CD4-positive, alpha-beta T cell (primary cell): ENCODE measurements around the gene MAPRE2. TPM values are rescaled to one million over a fixed set of nuclear protein-coding genes. Genes with fewer than 3 reads are reported as not detected.

Source experiments
- ATAC-seq: fragments of 200-7000 bp; cut with Tn5 transposase; one replicate; pipeline ENCODE4 v1.10.0; 2022; ENCODE audit warnings: mild to moderate bottlenecking; ENCODE audit not compliant: poor library complexity
- CTCF ChIA-PET: fragments of 350-600 bp; sonication (Branson Sonifier 250); formaldehyde crosslinking; loops from one replicate; lab custom pipeline; 2021; ENCODE audit warnings: antibody characterized with exemption, inconsistent platforms; lab: Charles Lee
- POLR2A ChIA-PET: fragments of 350-600 bp; sonication (Branson Sonifier 250); formaldehyde crosslinking; loops from one replicate; lab custom pipeline; 2021; ENCODE audit warnings: antibody characterized with exemption, inconsistent platforms; lab: Charles Lee
- DNase-seq, 14 experiments: peaks; one replicate each; pipeline ENCODE4 v3.0.0-alpha.2; 2013 to 2020; ENCODE audit warnings: mixed read lengths in 2 of 14
- H3K27ac ChIP-seq, 2 donors: one replicate each; pipeline versions ENCODE4 v1.5.1 to v1.7.0; 2013; ENCODE audit warnings: low read length in 2 of 2, low read depth in 1 of 2, mild to moderate bottlenecking in 1 of 2
- H3K27me3 ChIP-seq, 2 experiments: 1 replicate in 1 of 2; 2 replicates in 1 of 2; pipeline versions ENCODE4 v1.6.1 to v1.7.0; 2013; ENCODE audit warnings: low read length in 2 of 2, control low read depth in 1 of 2, mild to moderate bottlenecking in 1 of 2, moderate library complexity in 1 of 2; ENCODE audit not compliant: insufficient read depth in 2 of 2, control insufficient read depth in 1 of 2
- H3K36me3 ChIP-seq: one replicate; pipeline ENCODE4 v1.6.1; 2013; ENCODE audit warnings: low read length, control low read depth; ENCODE audit not compliant: insufficient read depth
- H3K4me1 ChIP-seq: one replicate; pipeline ENCODE4 v1.6.1; 2013; ENCODE audit warnings: low read length, control low read depth; ENCODE audit not compliant: insufficient read depth
- H3K4me3 ChIP-seq: one replicate; pipeline ENCODE4 v1.5.1; 2013; ENCODE audit warnings: mild to moderate bottlenecking, low read length, moderate library complexity
- H3K9me3 ChIP-seq, 2 experiments: 1 replicate in 1 of 2; 2 replicates in 1 of 2; pipeline versions ENCODE4 v1.6.1 to v1.7.0; 2013; ENCODE audit warnings: low read length in 2 of 2, mild to moderate bottlenecking in 2 of 2, control low read depth in 1 of 2, moderate library complexity in 1 of 2; ENCODE audit not compliant: control insufficient read depth in 1 of 2, insufficient read depth in 1 of 2
- H3K27ac Mint-ChIP-seq: one replicate; pipeline ENCODE4 v1.8.0; 2020; ENCODE audit warnings: mixed read lengths
- H3K27me3 Mint-ChIP-seq: one replicate; pipeline ENCODE4 v1.8.0; 2021; ENCODE audit warnings: mixed read lengths
- H3K36me3 Mint-ChIP-seq: one replicate; pipeline ENCODE4 v1.8.0; 2021; ENCODE audit warnings: low read depth, mixed read lengths
- H3K4me1 Mint-ChIP-seq: one replicate; pipeline ENCODE4 v1.8.0; 2021; ENCODE audit warnings: low read depth, mixed read lengths
- H3K4me3 Mint-ChIP-seq: one replicate; pipeline ENCODE4 v1.8.0; 2020; ENCODE audit warnings: mild to moderate bottlenecking, mixed read lengths
- H3K9me3 Mint-ChIP-seq: one replicate; pipeline ENCODE4 v1.8.0; 2020; ENCODE audit warnings: mixed read lengths
- intact Hi-C, 2 experiments: fragments of 100-400 bp; cut with DNase I in 1 of 2; cut with micrococcal nuclease in 1 of 2; formaldehyde crosslinking; loops; one replicate each; pipeline versions ENCODE4 v1.15.1 to v1.9.0; 2023 to 2025; cut with DNase I, micrococcal nuclease
- total RNA-seq, 174 experiments: library from RNA in 2 of 174; stranded (reverse) in 2 of 174; gene quantifications; one replicate each; pipeline ENCODE4 v1.2.3 and lab custom pipeline; 2021 to 2026
- TF ChIP-seq, protein P1 (sequence below): fragments of 200-600 bp; IDR thresholded peaks from one replicate; pipeline ENCODE4 v1.8.0; 2022; ENCODE audit warnings: antibody characterized with exemption, mild to moderate bottlenecking

Gene MAPRE2
- total RNA-seq, 2 experiments from 2014 or later: 108 to 112 TPM

DNA sequence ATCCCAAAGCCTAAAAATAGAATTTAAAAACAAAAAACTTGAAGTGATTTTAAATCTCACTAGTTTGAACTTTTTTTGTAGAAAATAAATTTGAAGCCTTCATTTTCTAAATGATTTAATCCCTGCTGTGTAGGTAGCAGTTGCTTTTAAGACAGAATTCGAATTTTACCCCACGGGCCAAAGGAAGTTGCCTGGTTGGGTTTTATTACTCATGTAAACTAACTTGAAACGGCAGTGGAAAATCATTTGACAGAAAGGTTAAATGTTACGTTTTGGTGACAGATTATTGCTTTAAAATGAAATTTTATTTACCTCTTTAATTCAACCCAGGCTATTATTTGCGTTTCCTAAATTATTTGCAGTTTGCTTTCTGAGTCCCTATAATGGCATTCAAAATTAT is 2.0 kb downstream of the MAPRE2 start:
- H3K4me1 ChIP-seq: peaks cover 34% of the 10 kb centered on the region
- no peak for ATAC-seq

DNA sequence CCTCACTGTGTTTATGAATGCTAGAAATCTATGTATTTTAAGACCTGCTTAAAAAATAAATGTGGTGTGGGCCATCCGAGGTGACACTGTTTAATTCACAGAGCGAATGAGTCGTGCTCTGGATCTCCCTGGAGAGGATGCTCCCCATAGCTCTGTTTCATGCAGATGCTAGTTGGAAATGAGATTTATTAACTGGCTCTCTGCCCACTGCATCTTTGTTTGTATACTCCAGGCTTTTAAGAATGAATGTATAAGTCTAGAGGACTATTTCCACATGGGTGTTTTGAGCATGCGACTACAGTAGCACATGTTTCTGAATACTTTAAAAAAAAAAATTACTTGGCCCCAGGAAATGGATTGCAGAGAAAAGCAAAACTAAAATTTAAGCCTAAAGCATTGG is 3.9 kb downstream of the MAPRE2 start:
- DNase-seq (peak in 1 of 14 experiments; percentile 22), ATAC-seq (no peak)
- H3K27me3 Mint-ChIP-seq: no peaks in the 10 kb centered on the region
- Histone ChIP-seq H3K27ac (no peak overlapping the region), H3K27me3 (no peaks in the 10 kb centered on the region), H3K4me3 (no peak overlapping the region), H3K36me3 (no peaks in the 10 kb centered on the region), H3K4me1 (peaks cover 41% of the 10 kb centered on the region), H3K9me3 (no peaks in the 10 kb centered on the region)
- H3K9me3 Mint-ChIP-seq: no peaks in the 10 kb centered on the region
- H3K4me3 Mint-ChIP-seq: peak overlapping the region; percentile 76
- peaks cover 19% of the 10 kb centered on the region for H3K36me3 Mint-ChIP-seq
- ChIA-PET CTCF (interaction anchor here (1.6 kb wide), 1 partner anchor 15 kb away, joined by 3 read pairs; no protein-coding TSS in a partner anchor), POLR2A (interaction anchor here (0.7 to 4.1 kb wide), 6 partner anchors 15 to 245 kb away, joined by 3 to 44 read pairs (median 4); partner anchors contain the start of genes ZNF397 and ZSCAN30)
- peaks cover 92% of the 10 kb centered on the region for H3K4me1 Mint-ChIP-seq
- intact Hi-C loops: loop anchor here in 1 of 2 experiments (10.0 kb wide), 1 partner anchor 540 kb away; the partner anchor contains the start of gene GALNT1
- TF ChIP-seq, protein P1, sequence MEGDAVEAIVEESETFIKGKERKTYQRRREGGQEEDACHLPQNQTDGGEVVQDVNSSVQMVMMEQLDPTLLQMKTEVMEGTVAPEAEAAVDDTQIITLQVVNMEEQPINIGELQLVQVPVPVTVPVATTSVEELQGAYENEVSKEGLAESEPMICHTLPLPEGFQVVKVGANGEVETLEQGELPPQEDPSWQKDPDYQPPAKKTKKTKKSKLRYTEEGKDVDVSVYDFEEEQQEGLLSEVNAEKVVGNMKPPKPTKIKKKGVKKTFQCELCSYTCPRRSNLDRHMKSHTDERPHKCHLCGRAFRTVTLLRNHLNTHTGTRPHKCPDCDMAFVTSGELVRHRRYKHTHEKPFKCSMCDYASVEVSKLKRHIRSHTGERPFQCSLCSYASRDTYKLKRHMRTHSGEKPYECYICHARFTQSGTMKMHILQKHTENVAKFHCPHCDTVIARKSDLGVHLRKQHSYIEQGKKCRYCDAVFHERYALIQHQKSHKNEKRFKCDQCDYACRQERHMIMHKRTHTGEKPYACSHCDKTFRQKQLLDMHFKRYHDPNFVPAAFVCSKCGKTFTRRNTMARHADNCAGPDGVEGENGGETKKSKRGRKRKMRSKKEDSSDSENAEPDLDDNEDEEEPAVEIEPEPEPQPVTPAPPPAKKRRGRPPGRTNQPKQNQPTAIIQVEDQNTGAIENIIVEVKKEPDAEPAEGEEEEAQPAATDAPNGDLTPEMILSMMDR: no peak
- H3K27ac Mint-ChIP-seq: peak overlapping the region; percentile 95

More for the DNA sequence above, 2.0 kb downstream of the MAPRE2 start:
- Mint-ChIP-seq H3K36me3 (peaks cover 19% of the 10 kb centered on the region), H3K4me3 (peak overlapping the region; percentile 90), H3K27me3 (no peaks in the 10 kb centered on the region), H3K9me3 (no peaks in the 10 kb centered on the region), H3K4me1 (peaks cover 78% of the 10 kb centered on the region), H3K27ac (peak overlapping the region; percentile 95)
- POLR2A ChIA-PET: interaction anchor here (1.1 to 3.9 kb wide), 4 partner anchors 14 to 122 kb away, joined by 3 to 203 read pairs (median 8); no protein-coding TSS in a partner anchor
- Histone ChIP-seq H3K36me3 (no peaks in the 10 kb centered on the region), H3K4me3 (peak overlapping the region; percentile 94), H3K27me3 (no peaks in the 10 kb centered on the region), H3K9me3 (no peaks in the 10 kb centered on the region), H3K27ac (peak overlapping the region; percentile 89 to 91)
- intact Hi-C loops: loop anchor here (2.0 to 10.0 kb wide), 9 partner anchors 44 to 1084 kb away; partner anchors contain the start of genes ELP2 (in 1 of the 2), GALNT1 (in 1 of the 2), INO80C (in 1 of the 2) and SLC39A6 (in 1 of the 2)
- CTCF ChIA-PET: interaction anchor here (3.9 kb wide), 1 partner anchor 13 kb away, joined by 29 read pairs; no protein-coding TSS in a partner anchor
- DNase-seq: peak in 1 of 14 experiments; percentile 39
- TF ChIP-seq, protein P1: no peak

DNA sequence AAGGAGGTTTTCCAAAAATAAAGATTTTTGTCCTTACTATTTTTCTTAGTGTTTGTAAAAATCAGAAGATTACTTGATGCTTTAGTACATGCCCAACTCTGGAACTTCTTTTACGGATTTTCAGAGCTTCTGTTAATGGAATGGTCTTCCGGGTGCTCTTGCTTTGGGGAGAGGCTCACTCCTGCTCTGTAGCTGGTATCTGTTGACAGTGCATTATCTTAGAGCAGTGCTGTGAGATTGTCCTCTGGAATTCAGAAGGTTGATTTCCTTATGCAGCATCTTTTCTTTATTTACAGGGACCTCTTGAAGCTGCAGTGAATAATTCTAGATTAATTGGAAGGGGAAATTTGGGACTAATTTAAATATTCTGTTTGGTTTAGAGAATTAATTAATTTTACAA is 4.6 kb downstream of the MAPRE2 start:
- Histone ChIP-seq H3K36me3 (no peaks in the 10 kb centered on the region), H3K27me3 (no peaks in the 10 kb centered on the region), H3K9me3 (no peaks in the 10 kb centered on the region), H3K27ac (no peak overlapping the region), H3K4me3 (no peak overlapping the region), H3K4me1 (peaks cover 46% of the 10 kb centered on the region)
- no peak for DNase-seq
- Mint-ChIP-seq H3K4me3 (peak overlapping the region; percentile 76), H3K9me3 (no peaks in the 10 kb centered on the region), H3K4me1 (peaks cover 92% of the 10 kb centered on the region), H3K27me3 (no peaks in the 10 kb centered on the region), H3K36me3 (peaks cover 18% of the 10 kb centered on the region), H3K27ac (peak overlapping the region; percentile 95)
- TF ChIP-seq, protein P1: no peak
- POLR2A ChIA-PET: interaction anchor here (0.7 to 4.1 kb wide), 5 partner anchors 15 to 244 kb away, joined by 3 to 44 read pairs (median 4); partner anchors contain the start of genes ZNF397 and ZSCAN30
- no peak for ATAC-seq
- CTCF ChIA-PET: interaction anchor here (1.6 kb wide), 2 partner anchors 16 to 19 kb away, joined by 3 to 6 read pairs; no protein-coding TSS in a partner anchor
- intact Hi-C loops: loop anchor here in 1 of 2 experiments (10.0 kb wide), 1 partner anchor 539 kb away; the partner anchor contains the start of gene GALNT1
